GM23248 (cell line): ENCODE data around the gene R3HDM4. TPM values are rescaled to one million over a fixed set of nuclear protein-coding genes. Genes with fewer than 3 reads are reported as not detected.

ENCODE experiments used
- DNase-seq: peaks from one replicate; pipeline ENCODE4 v3.0.0-alpha.2; 2015
- H2AFZ ChIP-seq: fragments of 200-600 bp; sonication (generic); 2 replicates; pipeline ENCODE4 v1.6.1; 2016; ENCODE audit warnings: antibody characterized with exemption
- H3F3A ChIP-seq: fragments of 200-600 bp; sonication (generic); 2 replicates; pipeline ENCODE4 v1.6.1; 2016; ENCODE audit warnings: mild to moderate bottlenecking, antibody characterized with exemption, mixed run types; ENCODE audit not compliant: insufficient read depth
- H3K27ac ChIP-seq: fragments of 200-600 bp; sonication (generic); 2 replicates; pipeline ENCODE4 v1.5.1; 2016; ENCODE audit warnings: mild to moderate bottlenecking
- H3K27me3 ChIP-seq: fragments of 200-600 bp; sonication (generic); replicated peaks from 2 replicates; pipeline ENCODE4 v1.6.1; 2016; ENCODE audit warnings: mild to moderate bottlenecking; ENCODE audit not compliant: insufficient read depth
- H3K36me3 ChIP-seq: fragments of 200-600 bp; sonication (generic); 2 replicates; pipeline ENCODE4 v1.6.1; 2016; ENCODE audit warnings: low read depth, mild to moderate bottlenecking
- H3K4me1 ChIP-seq: fragments of 200-600 bp; sonication (generic); 2 replicates; pipeline ENCODE4 v1.6.1; 2016; ENCODE audit warnings: mild to moderate bottlenecking; ENCODE audit not compliant: insufficient read depth
- H3K4me2 ChIP-seq: fragments of 200-600 bp; sonication (generic); one replicate; pipeline ENCODE4 v1.6.1; 2016; ENCODE audit warnings: mild to moderate bottlenecking; ENCODE audit not compliant: unreplicated experiment
- H3K4me3 ChIP-seq: fragments of 200-600 bp; sonication (generic); 2 replicates; pipeline ENCODE4 v1.5.1; 2016; ENCODE audit warnings: mild to moderate bottlenecking
- H3K79me2 ChIP-seq: fragments of 200-600 bp; sonication (generic); 2 replicates; pipeline ENCODE4 v1.6.1; 2016; ENCODE audit warnings: mild to moderate bottlenecking; ENCODE audit not compliant: insufficient read depth
- H3K9ac ChIP-seq: fragments of 200-600 bp; sonication (generic); 2 replicates; pipeline ENCODE4 v1.6.1; 2016; ENCODE audit warnings: mild to moderate bottlenecking
- H3K9me2 ChIP-seq: fragments of 200-600 bp; sonication (generic); 2 replicates; pipeline ENCODE4 v1.6.1; 2016; ENCODE audit warnings: mixed run types, mild to moderate bottlenecking, moderate library complexity; ENCODE audit not compliant: insufficient read depth
- H3K9me3 ChIP-seq: fragments of 200-600 bp; sonication (generic); one replicate; pipeline ENCODE4 v1.6.1; 2017; ENCODE audit warnings: low read depth
- H4K20me1 ChIP-seq: fragments of 200-600 bp; sonication (generic); 2 replicates; pipeline ENCODE4 v1.6.0; 2016; ENCODE audit not compliant: insufficient read depth
- EZH2 ChIP-seq: fragments of 200-600 bp; sonication (generic); IDR thresholded peaks from 2 replicates; pipeline ENCODE4 v1.6.1; 2018; ENCODE audit warnings: antibody characterized with exemption, mild to moderate bottlenecking; ENCODE audit not compliant: insufficient read depth, poor library complexity, severe bottlenecking
- EZH2phosphoT487 ChIP-seq: fragments of 200-600 bp; sonication (generic); IDR thresholded peaks from 2 replicates; pipeline ENCODE4 v1.6.1; 2018; ENCODE audit warnings: antibody characterized with exemption, moderate library complexity, mild to moderate bottlenecking, low read depth; ENCODE audit not compliant: insufficient read depth
- WGBS, 2 experiments: methylation state at CpG; one replicate each; pipeline ENCODE4 v1.1.6; 2015 to 2017; ENCODE audit warnings: low lambda C conversion rate in 2 of 2, low coverage in 1 of 2; ENCODE audit errors: missing lambda C conversion rate in 2 of 2; 5-methylcytosine and 5-hydroxymethylcytosine counted together
- in situ Hi-C: fragments of 300-500 bp; cut with MboI; formaldehyde crosslinking; loops from 2 replicates; pipeline ENCODE4 v1.15.0; 2020
- polyA plus RNA-seq: library from polyadenylated mRNA; unstranded; fragments of >200 nt; fragmentation: Nextera tagmentation; extraction: Ambion mirVana; gene quantifications from 2 replicates; pipeline ENCODE4 v1.2.1, GENCODE V29; 2016
- total RNA-seq: library from RNA; depleted of rRNA; stranded (reverse); fragments of >200 nt; shearing (Covaris generic); gene quantifications from 2 replicates; pipeline ENCODE4 v1.2.3, GENCODE V29; 2014

Gene R3HDM4
- total and polyA plus RNA-seq, 2 experiments from 2014 or later = 50.9 to 52.7 TPM

GRCh38 chr19:947090-947706 lies 34.2 kb upstream of the R3HDM4 start:
- Histone ChIP-seq H3K4me1 (peaks cover 8% of the 10 kb centered on the region; the same call in 1 of the 2 replicates), H3F3A (no peaks in the 10 kb centered on the region), H3K4me3 (no peak overlapping the region), H3K4me2 (no peak overlapping the region), H3K79me2 (peaks cover 90% of the 10 kb centered on the region), H2AFZ (no peak overlapping the region), H3K36me3 (no peaks in the 10 kb centered on the region; the same call in 1 of the 2 replicates), H3K9me3 (no peaks in the 10 kb centered on the region), H4K20me1 (no peaks in the 10 kb centered on the region), H3K27me3 (no peaks in the 10 kb centered on the region), H3K27ac (no peak overlapping the region), H3K9ac (no peak overlapping the region), H3K9me2 (no peaks in the 10 kb centered on the region)
- TF ChIP-seq EZH2phosphoT487 (no peak), EZH2 (no peak)
- in situ Hi-C loops = no loop called here
- DNase-seq = no peak
- 94 to 96% methylated on average over 24 to 30 of the region's 30 CpGs for WGBS, 2 experiments

GRCh38 chr19:945401-946252 lies 32.6 kb upstream of the R3HDM4 start:
- no peak for DNase-seq
- Histone ChIP-seq H4K20me1 (no peaks in the 10 kb centered on the region), H2AFZ (no peak overlapping the region), H3K4me3 (no peak overlapping the region), H3K27me3 (no peaks in the 10 kb centered on the region), H3K4me2 (no peak overlapping the region), H3K9me2 (no peaks in the 10 kb centered on the region), H3K79me2 (peaks cover 92% of the 10 kb centered on the region), H3K27ac (no peak overlapping the region), H3K9me3 (no peaks in the 10 kb centered on the region), H3K36me3 (no peaks in the 10 kb centered on the region; the same call in 1 of the 2 replicates), H3K4me1 (no peaks in the 10 kb centered on the region), H3F3A (no peaks in the 10 kb centered on the region), H3K9ac (no peak overlapping the region)
- TF ChIP-seq EZH2 (no peak), EZH2phosphoT487 (no peak)
- WGBS, 2 experiments = 90 to 92% methylated on average over 37 of the region's 37 CpGs
- in situ Hi-C loops = no loop called here

GRCh38 chr19:944663-945241 lies 31.7 kb upstream of the R3HDM4 start:
- in situ Hi-C loops = no loop called here
- H3K9me2 ChIP-seq = no peaks in the 10 kb centered on the region
- no peak for TF ChIP-seq EZH2
- no peak for TF ChIP-seq EZH2phosphoT487
- no peak for DNase-seq
- no peak overlapping the region for H3K4me2 ChIP-seq
- no peaks in the 10 kb centered on the region for H3K4me1 ChIP-seq
- H3K9me3 ChIP-seq = no peaks in the 10 kb centered on the region
- H3F3A ChIP-seq = no peaks in the 10 kb centered on the region
- WGBS, 2 experiments = 79 to 85% methylated on average over 20 to 22 of the region's 22 CpGs
- no peak overlapping the region for H3K9ac ChIP-seq
- H3K36me3 ChIP-seq = no peaks in the 10 kb centered on the region; the same call in 1 of the 2 replicates
- H4K20me1 ChIP-seq = no peaks in the 10 kb centered on the region
- H3K27ac ChIP-seq = no peak overlapping the region
- H2AFZ ChIP-seq = no peak overlapping the region
- H3K4me3 ChIP-seq = no peak overlapping the region
- H3K27me3 ChIP-seq = no peaks in the 10 kb centered on the region
- peaks cover 97% of the 10 kb centered on the region for H3K79me2 ChIP-seq

GRCh38 chr19:944171-944567 lies 31.1 kb upstream of the R3HDM4 start:
- no peak overlapping the region for H3K9ac ChIP-seq
- no peaks in the 10 kb centered on the region for H3K4me1 ChIP-seq
- no peak overlapping the region for H3K4me2 ChIP-seq
- H4K20me1 ChIP-seq = no peaks in the 10 kb centered on the region
- no peaks in the 10 kb centered on the region; the same call in 1 of the 2 replicates for H3K36me3 ChIP-seq
- WGBS, 2 experiments = 65% methylated on average over 19 to 27 of the region's 27 CpGs
- H3K9me3 ChIP-seq = no peaks in the 10 kb centered on the region
- H3K27ac ChIP-seq = no peak overlapping the region
- peaks cover 99% of the 10 kb centered on the region for H3K79me2 ChIP-seq
- no peak for DNase-seq
- no peaks in the 10 kb centered on the region for H3F3A ChIP-seq
- in situ Hi-C loops = no loop called here
- H3K4me3 ChIP-seq = no peak overlapping the region
- no peak overlapping the region for H2AFZ ChIP-seq
- H3K27me3 ChIP-seq = no peaks in the 10 kb centered on the region
- no peaks in the 10 kb centered on the region for H3K9me2 ChIP-seq
- TF ChIP-seq EZH2phosphoT487 (no peak), EZH2 (no peak)
